HEK293 (cell line): Measurements from ENCODE around the gene INO80B.

Source experiments
- CTCF ChIA-PET: fragments of 350-600 bp; formaldehyde crosslinking; extraction: SDS; loops from one replicate; lab custom pipeline; 2021; ENCODE audit warnings: antibody characterized with exemption; lab: Yijun Ruan, JAX
- POLR2A ChIA-PET: fragments of 300-600 bp; formaldehyde crosslinking; extraction: SDS; loops from one replicate; lab custom pipeline; 2020; ENCODE audit warnings: antibody characterized with exemption, inconsistent platforms; lab: Yijun Ruan, JAX
- H3K27ac ChIP-seq: fragments of 200-500 bp; sonication (Bioruptor generic); 2 replicates; pipeline ENCODE4 v1.5.1; 2014; ENCODE audit warnings: low read depth, low read length, control low read depth, inconsistent platforms; ENCODE audit errors: extremely low read depth
- H3K36me3 ChIP-seq, 2 experiments: fragments of 200-500 bp in 1 of 2; sonication (Bioruptor generic) in 1 of 2; 1 replicate in 1 of 2; 2 replicates in 1 of 2; pipeline ENCODE4 v1.5.1; 2014 to 2017; ENCODE audit warnings: inconsistent platforms in 2 of 2, low read length in 2 of 2; ENCODE audit not compliant: control insufficient read depth in 2 of 2, insufficient read depth in 1 of 2
- H3K4me1 ChIP-seq: fragments of 200-500 bp; sonication (Bioruptor generic); 2 replicates; pipeline ENCODE4 v1.5.1; 2014; ENCODE audit warnings: mild to moderate bottlenecking, low read length, inconsistent platforms; ENCODE audit not compliant: control insufficient read depth, insufficient read depth
- H3K4me3 ChIP-seq: 2 replicates; pipeline ENCODE4 v1.5.1; 2011; ENCODE audit warnings: low read depth, mild to moderate bottlenecking, control low read depth, low read length, moderate library complexity
- H3K9me3 ChIP-seq: fragments of 200-500 bp; sonication (Bioruptor generic); 2 replicates; pipeline ENCODE4 v1.5.1; 2014; ENCODE audit warnings: low read depth, low read length, inconsistent platforms; ENCODE audit not compliant: control insufficient read depth, insufficient read depth
- KLF1 ChIP-seq: fragments of 450-650 bp; formaldehyde crosslinking; IDR thresholded peaks from 2 replicates; pipeline ENCODE4 v1.5.1; 2016; ENCODE audit warnings: missing biosample characterization, missing genetic modification characterization
- SP7 ChIP-seq: fragments of 450-650 bp; formaldehyde crosslinking; IDR thresholded peaks from 2 replicates; pipeline ENCODE4 v1.5.1; 2016; ENCODE audit warnings: missing biosample characterization, missing genetic modification characterization
- TRIM28 ChIP-seq: IDR thresholded peaks from 2 replicates; pipeline ENCODE4 v1.6.1; 2011; ENCODE audit warnings: low read length, control low read depth, borderline replicate concordance
- ZFHX2 ChIP-seq: fragments of 450-650 bp; formaldehyde crosslinking; conservative IDR thresholded peaks from 2 replicates; pipeline ENCODE4 v1.5.1; 2016; ENCODE audit warnings: missing biosample characterization, missing genetic modification characterization
- ZFP41 ChIP-seq: fragments of 450-650 bp; formaldehyde crosslinking; IDR thresholded peaks from 2 replicates; pipeline ENCODE4 v1.5.1; 2016; ENCODE audit warnings: missing biosample characterization, missing genetic modification characterization, borderline replicate concordance
- ZNF10 ChIP-seq: fragments of 450-650 bp; formaldehyde crosslinking; IDR thresholded peaks from 2 replicates; pipeline ENCODE4 v1.5.1; 2017; ENCODE audit warnings: missing biosample characterization, missing genetic modification characterization
- ZNF114 ChIP-seq: fragments of 450-650 bp; formaldehyde crosslinking; IDR thresholded peaks from 2 replicates; pipeline ENCODE4 v1.5.0; 2017; ENCODE audit warnings: missing biosample characterization, missing genetic modification characterization
- ZNF184 ChIP-seq: fragments of 450-650 bp; IDR thresholded peaks from 2 replicates; pipeline ENCODE4 v1.5.1; 2018; ENCODE audit warnings: missing biosample characterization, mild to moderate bottlenecking, missing genetic modification characterization
- ZNF19 ChIP-seq: fragments of 450-650 bp; formaldehyde crosslinking; IDR thresholded peaks from 2 replicates; pipeline ENCODE4; 2016; ENCODE audit warnings: missing biosample characterization, missing genetic modification characterization, low read depth
- ZNF2 ChIP-seq: fragments of 450-650 bp; formaldehyde crosslinking; IDR thresholded peaks from 2 replicates; pipeline ENCODE4 v1.5.1; 2016; ENCODE audit warnings: missing biosample characterization, missing genetic modification characterization
- ZNF416 ChIP-seq: fragments of 450-650 bp; formaldehyde crosslinking; IDR thresholded peaks from 2 replicates; pipeline ENCODE4 v1.5.1; 2016; ENCODE audit warnings: missing biosample characterization, missing genetic modification characterization
- ZNF571 ChIP-seq: fragments of 450-650 bp; formaldehyde crosslinking; IDR thresholded peaks from 2 replicates; pipeline ENCODE4 v1.5.0; 2017; ENCODE audit warnings: missing biosample characterization, missing genetic modification characterization
- ZNF747 ChIP-seq: fragments of 450-650 bp; formaldehyde crosslinking; IDR thresholded peaks from 2 replicates; pipeline ENCODE4 v1.5.1; 2016; ENCODE audit warnings: missing biosample characterization, missing genetic modification characterization
- ZNF785 ChIP-seq: fragments of 450-650 bp; formaldehyde crosslinking; IDR thresholded peaks from 2 replicates; pipeline ENCODE4 v1.5.1; 2016; ENCODE audit warnings: missing biosample characterization, missing genetic modification characterization
- ZNF837 ChIP-seq: fragments of 450-650 bp; formaldehyde crosslinking; IDR thresholded peaks from 2 replicates; pipeline ENCODE4 v1.5.1; 2016; ENCODE audit warnings: missing biosample characterization, missing genetic modification characterization
- ZXDB ChIP-seq: fragments of 450-650 bp; formaldehyde crosslinking; IDR thresholded peaks from 2 replicates; pipeline ENCODE4 v1.5.1; 2016; ENCODE audit warnings: missing biosample characterization, missing genetic modification characterization
- TF ChIP-seq, protein P1 (sequence below): fragments of 450-650 bp; formaldehyde crosslinking; IDR thresholded peaks from 2 replicates; pipeline ENCODE4 v1.5.1; 2016; ENCODE audit warnings: missing biosample characterization, missing genetic modification characterization
- TF ChIP-seq, protein P2 (sequence below): fragments of 450-650 bp; formaldehyde crosslinking; IDR thresholded peaks from 2 replicates; pipeline ENCODE4 v1.5.1; 2017; ENCODE audit warnings: missing biosample characterization, missing genetic modification characterization
- TF ChIP-seq, protein P3 (sequence below): fragments of 450-650 bp; formaldehyde crosslinking; IDR thresholded peaks from 2 replicates; pipeline ENCODE4 v1.5.1; 2016; ENCODE audit warnings: missing biosample characterization, missing genetic modification characterization, low read depth
- TF ChIP-seq, protein P4 (sequence below): fragments of 450-650 bp; formaldehyde crosslinking; IDR thresholded peaks from 2 replicates; pipeline ENCODE4 v1.5.1; 2016; ENCODE audit warnings: missing biosample characterization, missing genetic modification characterization, low read depth
- TF ChIP-seq, protein P5 (sequence below): fragments of 450-650 bp; formaldehyde crosslinking; IDR thresholded peaks from 2 replicates; pipeline ENCODE4 v1.5.1; 2016; ENCODE audit warnings: missing biosample characterization, missing genetic modification characterization
- TF ChIP-seq, protein P6 (sequence below): IDR thresholded peaks from 2 replicates; pipeline ENCODE4 v1.6.1; 2011; ENCODE audit warnings: mild to moderate bottlenecking, low read depth, low read length, borderline replicate concordance
- TF ChIP-seq, protein P7 (sequence below): fragments of 450-650 bp; IDR thresholded peaks from 2 replicates; pipeline ENCODE4 v1.5.1; 2018; ENCODE audit warnings: missing biosample characterization, missing genetic modification characterization
- TF ChIP-seq, protein P8 (sequence below): fragments of 450-650 bp; formaldehyde crosslinking; IDR thresholded peaks from 2 replicates; pipeline ENCODE4; 2016; ENCODE audit warnings: missing biosample characterization, missing genetic modification characterization

The INO80B gene

DNA sequence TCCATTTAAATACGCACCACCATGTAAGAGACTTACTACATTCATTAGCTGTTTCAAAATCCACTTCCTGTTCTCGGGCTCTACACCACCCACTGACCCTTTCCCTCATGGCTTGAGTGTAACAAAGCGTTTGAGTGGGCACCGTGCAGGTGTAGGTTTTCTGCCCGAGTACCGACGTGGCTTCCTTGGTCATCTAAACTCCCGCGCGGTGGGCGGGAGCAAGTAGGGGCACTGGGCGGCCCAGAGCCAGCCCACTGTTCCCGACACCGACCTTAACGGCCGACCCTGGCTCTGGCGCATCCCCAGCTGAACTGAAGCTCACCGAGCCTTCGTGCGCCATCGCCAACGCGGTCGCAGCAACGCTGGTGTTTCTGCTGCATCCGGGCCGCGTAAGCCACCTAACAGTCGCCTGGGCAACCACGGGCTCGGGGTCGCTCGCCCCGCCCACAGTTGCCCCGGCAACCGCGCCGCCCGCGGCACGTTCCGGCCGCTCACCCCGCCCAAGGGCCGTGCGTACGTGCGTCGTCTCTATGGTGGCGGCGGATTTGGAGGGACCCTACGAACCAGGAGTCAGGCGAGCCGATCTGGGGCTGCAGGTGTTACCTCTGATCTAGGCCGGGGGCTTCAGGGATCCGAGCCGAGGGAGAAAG, 33.5 kb upstream of the INO80B start, which contains the start of the genes C2orf81 and WDR54:
Gene C2orf81, minus strand, starts transcription at position 399 of the 650 bp plus-strand sequence. Its CDS starts 59 bp downstream, at position 340.
Gene WDR54, plus strand, starts transcription at position 510 of the 650 bp plus-strand sequence. CDS start 424 bp downstream, outside the sequence.
- POLR2A ChIA-PET, result interaction anchor here (1.0 to 1.8 kb wide), 3 partner anchors 19 to 37 kb away, joined by 3 to 8 read pairs (median 4); partner anchors contain the start of gene WBP1
- no peak within 1 kb of the TSS; the same call in none of the 2 replicates for H3K27ac ChIP-seq
- TF ChIP-seq ZXDB (tag by site-specific recombination), result peak; percentile 40; the same call in 1 of the 2 replicates
- TF ChIP-seq, protein P1, sequence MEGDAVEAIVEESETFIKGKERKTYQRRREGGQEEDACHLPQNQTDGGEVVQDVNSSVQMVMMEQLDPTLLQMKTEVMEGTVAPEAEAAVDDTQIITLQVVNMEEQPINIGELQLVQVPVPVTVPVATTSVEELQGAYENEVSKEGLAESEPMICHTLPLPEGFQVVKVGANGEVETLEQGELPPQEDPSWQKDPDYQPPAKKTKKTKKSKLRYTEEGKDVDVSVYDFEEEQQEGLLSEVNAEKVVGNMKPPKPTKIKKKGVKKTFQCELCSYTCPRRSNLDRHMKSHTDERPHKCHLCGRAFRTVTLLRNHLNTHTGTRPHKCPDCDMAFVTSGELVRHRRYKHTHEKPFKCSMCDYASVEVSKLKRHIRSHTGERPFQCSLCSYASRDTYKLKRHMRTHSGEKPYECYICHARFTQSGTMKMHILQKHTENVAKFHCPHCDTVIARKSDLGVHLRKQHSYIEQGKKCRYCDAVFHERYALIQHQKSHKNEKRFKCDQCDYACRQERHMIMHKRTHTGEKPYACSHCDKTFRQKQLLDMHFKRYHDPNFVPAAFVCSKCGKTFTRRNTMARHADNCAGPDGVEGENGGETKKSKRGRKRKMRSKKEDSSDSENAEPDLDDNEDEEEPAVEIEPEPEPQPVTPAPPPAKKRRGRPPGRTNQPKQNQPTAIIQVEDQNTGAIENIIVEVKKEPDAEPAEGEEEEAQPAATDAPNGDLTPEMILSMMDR, result no peak
- no peak for TF ChIP-seq ZNF785
- TF ChIP-seq, protein P2, sequence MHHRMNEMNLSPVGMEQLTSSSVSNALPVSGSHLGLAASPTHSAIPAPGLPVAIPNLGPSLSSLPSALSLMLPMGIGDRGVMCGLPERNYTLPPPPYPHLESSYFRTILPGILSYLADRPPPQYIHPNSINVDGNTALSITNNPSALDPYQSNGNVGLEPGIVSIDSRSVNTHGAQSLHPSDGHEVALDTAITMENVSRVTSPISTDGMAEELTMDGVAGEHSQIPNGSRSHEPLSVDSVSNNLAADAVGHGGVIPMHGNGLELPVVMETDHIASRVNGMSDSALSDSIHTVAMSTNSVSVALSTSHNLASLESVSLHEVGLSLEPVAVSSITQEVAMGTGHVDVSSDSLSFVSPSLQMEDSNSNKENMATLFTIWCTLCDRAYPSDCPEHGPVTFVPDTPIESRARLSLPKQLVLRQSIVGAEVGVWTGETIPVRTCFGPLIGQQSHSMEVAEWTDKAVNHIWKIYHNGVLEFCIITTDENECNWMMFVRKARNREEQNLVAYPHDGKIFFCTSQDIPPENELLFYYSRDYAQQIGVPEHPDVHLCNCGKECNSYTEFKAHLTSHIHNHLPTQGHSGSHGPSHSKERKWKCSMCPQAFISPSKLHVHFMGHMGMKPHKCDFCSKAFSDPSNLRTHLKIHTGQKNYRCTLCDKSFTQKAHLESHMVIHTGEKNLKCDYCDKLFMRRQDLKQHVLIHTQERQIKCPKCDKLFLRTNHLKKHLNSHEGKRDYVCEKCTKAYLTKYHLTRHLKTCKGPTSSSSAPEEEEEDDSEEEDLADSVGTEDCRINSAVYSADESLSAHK (tag by site-specific recombination), result no peak
- no peak for TF ChIP-seq ZNF837 (tag by site-specific recombination)
- TF ChIP-seq, protein P3, sequence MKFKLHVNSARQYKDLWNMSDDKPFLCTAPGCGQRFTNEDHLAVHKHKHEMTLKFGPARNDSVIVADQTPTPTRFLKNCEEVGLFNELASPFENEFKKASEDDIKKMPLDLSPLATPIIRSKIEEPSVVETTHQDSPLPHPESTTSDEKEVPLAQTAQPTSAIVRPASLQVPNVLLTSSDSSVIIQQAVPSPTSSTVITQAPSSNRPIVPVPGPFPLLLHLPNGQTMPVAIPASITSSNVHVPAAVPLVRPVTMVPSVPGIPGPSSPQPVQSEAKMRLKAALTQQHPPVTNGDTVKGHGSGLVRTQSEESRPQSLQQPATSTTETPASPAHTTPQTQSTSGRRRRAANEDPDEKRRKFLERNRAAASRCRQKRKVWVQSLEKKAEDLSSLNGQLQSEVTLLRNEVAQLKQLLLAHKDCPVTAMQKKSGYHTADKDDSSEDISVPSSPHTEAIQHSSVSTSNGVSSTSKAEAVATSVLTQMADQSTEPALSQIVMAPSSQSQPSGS (tag by site-specific recombination), result no peak
- peak; percentile 26; the same call in 1 of the 2 replicates for TF ChIP-seq KLF1
- TF ChIP-seq, protein P4, sequence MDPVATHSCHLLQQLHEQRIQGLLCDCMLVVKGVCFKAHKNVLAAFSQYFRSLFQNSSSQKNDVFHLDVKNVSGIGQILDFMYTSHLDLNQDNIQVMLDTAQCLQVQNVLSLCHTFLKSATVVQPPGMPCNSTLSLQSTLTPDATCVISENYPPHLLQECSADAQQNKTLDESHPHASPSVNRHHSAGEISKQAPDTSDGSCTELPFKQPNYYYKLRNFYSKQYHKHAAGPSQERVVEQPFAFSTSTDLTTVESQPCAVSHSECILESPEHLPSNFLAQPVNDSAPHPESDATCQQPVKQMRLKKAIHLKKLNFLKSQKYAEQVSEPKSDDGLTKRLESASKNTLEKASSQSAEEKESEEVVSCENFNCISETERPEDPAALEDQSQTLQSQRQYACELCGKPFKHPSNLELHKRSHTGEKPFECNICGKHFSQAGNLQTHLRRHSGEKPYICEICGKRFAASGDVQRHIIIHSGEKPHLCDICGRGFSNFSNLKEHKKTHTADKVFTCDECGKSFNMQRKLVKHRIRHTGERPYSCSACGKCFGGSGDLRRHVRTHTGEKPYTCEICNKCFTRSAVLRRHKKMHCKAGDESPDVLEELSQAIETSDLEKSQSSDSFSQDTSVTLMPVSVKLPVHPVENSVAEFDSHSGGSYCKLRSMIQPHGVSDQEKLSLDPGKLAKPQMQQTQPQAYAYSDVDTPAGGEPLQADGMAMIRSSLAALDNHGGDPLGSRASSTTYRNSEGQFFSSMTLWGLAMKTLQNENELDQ (tag by site-specific recombination), result no peak
- no peak for TF ChIP-seq ZNF571 (tag by site-specific recombination)
- TF ChIP-seq, protein P5, sequence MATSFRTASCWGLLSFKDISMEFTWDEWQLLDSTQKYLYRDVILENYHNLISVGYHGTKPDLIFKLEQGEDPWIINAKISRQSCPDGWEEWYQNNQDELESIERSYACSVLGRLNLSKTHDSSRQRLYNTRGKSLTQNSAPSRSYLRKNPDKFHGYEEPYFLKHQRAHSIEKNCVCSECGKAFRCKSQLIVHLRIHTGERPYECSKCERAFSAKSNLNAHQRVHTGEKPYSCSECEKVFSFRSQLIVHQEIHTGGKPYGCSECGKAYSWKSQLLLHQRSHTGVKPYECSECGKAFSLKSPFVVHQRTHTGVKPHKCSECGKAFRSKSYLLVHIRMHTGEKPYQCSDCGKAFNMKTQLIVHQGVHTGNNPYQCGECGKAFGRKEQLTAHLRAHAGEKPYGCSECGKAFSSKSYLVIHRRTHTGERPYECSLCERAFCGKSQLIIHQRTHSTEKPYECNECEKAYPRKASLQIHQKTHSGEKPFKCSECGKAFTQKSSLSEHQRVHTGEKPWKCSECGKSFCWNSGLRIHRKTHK (tag by site-specific recombination), result no peak
- TF ChIP-seq ZNF2 (tag by site-specific recombination), result 0 out of 2 replicates have a peak, but pooled peaks have one; percentile 11
- no peak for TF ChIP-seq ZNF416
- TF ChIP-seq, protein P6, sequence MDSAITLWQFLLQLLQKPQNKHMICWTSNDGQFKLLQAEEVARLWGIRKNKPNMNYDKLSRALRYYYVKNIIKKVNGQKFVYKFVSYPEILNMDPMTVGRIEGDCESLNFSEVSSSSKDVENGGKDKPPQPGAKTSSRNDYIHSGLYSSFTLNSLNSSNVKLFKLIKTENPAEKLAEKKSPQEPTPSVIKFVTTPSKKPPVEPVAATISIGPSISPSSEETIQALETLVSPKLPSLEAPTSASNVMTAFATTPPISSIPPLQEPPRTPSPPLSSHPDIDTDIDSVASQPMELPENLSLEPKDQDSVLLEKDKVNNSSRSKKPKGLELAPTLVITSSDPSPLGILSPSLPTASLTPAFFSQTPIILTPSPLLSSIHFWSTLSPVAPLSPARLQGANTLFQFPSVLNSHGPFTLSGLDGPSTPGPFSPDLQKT, result no peak
- no peak for TF ChIP-seq ZFP41 (tag by site-specific recombination)
- no peak for TF ChIP-seq ZNF114 (tag by site-specific recombination)
- TF ChIP-seq ZNF10 (tag by site-specific recombination), result no peak
- TF ChIP-seq, protein P7, sequence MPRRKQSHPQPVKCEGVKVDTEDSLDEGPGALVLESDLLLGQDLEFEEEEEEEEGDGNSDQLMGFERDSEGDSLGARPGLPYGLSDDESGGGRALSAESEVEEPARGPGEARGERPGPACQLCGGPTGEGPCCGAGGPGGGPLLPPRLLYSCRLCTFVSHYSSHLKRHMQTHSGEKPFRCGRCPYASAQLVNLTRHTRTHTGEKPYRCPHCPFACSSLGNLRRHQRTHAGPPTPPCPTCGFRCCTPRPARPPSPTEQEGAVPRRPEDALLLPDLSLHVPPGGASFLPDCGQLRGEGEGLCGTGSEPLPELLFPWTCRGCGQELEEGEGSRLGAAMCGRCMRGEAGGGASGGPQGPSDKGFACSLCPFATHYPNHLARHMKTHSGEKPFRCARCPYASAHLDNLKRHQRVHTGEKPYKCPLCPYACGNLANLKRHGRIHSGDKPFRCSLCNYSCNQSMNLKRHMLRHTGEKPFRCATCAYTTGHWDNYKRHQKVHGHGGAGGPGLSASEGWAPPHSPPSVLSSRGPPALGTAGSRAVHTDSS (tag by site-specific recombination), result no peak
- peak; percentile 87 for TF ChIP-seq ZFHX2 (tag by site-specific recombination)
- no peak for TF ChIP-seq ZNF747
- no peak for TF ChIP-seq ZNF19 (tag by site-specific recombination)
- TF ChIP-seq TRIM28, result no peak
- no peak; the same call in 1 of the 2 replicates for TF ChIP-seq SP7 (tag by site-specific recombination)
- no peak for TF ChIP-seq ZNF184
- TF ChIP-seq, protein P8, sequence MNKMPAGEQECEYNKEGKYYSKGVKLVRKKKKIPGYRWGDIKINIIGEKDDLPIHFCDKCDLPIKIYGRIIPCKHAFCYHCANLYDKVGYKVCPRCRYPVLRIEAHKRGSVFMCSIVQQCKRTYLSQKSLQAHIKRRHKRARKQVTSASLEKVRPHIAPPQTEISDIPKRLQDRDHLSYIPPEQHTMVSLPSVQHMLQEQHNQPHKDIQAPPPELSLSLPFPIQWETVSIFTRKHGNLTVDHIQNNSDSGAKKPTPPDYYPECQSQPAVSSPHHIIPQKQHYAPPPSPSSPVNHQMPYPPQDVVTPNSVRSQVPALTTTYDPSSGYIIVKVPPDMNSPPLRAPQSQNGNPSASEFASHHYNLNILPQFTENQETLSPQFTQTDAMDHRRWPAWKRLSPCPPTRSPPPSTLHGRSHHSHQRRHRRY (tag by site-specific recombination), result no peak

More for the DNA sequence above, 33.5 kb upstream of the INO80B start, which contains the start of the genes C2orf81 and WDR54:
- peaks cover 4 to 27% of the 10 kb centered on the region in 2 experiments; a peak in 2 of 3 replicates for H3K36me3 ChIP-seq
- H3K4me1 ChIP-seq, result no peaks in the 10 kb centered on the region; the same call in 1 of the 2 replicates
- CTCF ChIA-PET, result interaction anchor here (0.6 to 1.0 kb wide), 6 partner anchors 30 to 455 kb away, joined by 3 to 4 read pairs (median 3); partner anchors contain the start of genes BOLA3 and MOGS
- H3K9me3 ChIP-seq, result no peaks in the 10 kb centered on the region
- H3K4me3 ChIP-seq, result peak within 1 kb of the TSS; percentile 68
